ENCODE measurements around the gene HGF. TPM values are rescaled to one million over a fixed set of nuclear protein-coding genes. Genes with fewer than 3 reads are reported as not detected.

Gene HGF
- total and polyA plus RNA-seq, 10 of the 15 experiments (the other 5 are each of a cell fraction or from before 2014, with no cell fraction given): 0.10 to 1.7 (median 0.99) TPM

GRCh38 chr7:81684514-81685269 lies 85.2 kb downstream of the HGF start:
- BruUV-seq (replicated peaks): no TSS peak
- DNase-seq (ENCODE audit: low read depth, low spot score): peak; percentile 74
- H3K9me3 ChIP-seq (replicated peaks; ENCODE audit: control insufficient read depth, insufficient read depth, low read length): no peaks in the 10 kb centered on the region
- H3K27ac ChIP-seq (ENCODE audit: control insufficient read depth, insufficient read depth): no peak overlapping the region
- intact Hi-C loops (cut with micrococcal nuclease; ENCODE audit: unreplicated experiment): no loop called here
- 5% methylated on average over 2 of the region's 2 CpGs for WGBS (ENCODE audit: insufficient coverage, insufficient replicate concordance, low lambda C conversion rate, missing lambda C conversion rate)
- H3K79me2 ChIP-seq (ENCODE audit: control insufficient read depth, insufficient read depth, low read length): no peaks in the 10 kb centered on the region
- H3K9ac ChIP-seq (ENCODE audit: control insufficient read depth, insufficient read depth, low read length): no peak overlapping the region
- SMC1A ChIA-PET (ENCODE audit: uncharacterized antibody, unreplicated experiment): interaction anchor here (0.5 to 1.7 kb wide), 19 partner anchors 8 to 925 kb away, joined by 3 to 11 read pairs (median 5); no protein-coding TSS in a partner anchor
- H3K27me3 ChIP-seq (replicated peaks in 1 of 2; ENCODE audit: control insufficient read depth in 2 of 2, insufficient read depth in 2 of 2, low read length in 1 of 2): no peaks in the 10 kb centered on the region
- no peak overlapping the region for H3K4me2 ChIP-seq (ENCODE audit: control insufficient read depth, insufficient read depth)
- peak overlapping the region; percentile 19; the same call in 1 of the 2 replicates for H2AFZ ChIP-seq (ENCODE audit: control insufficient read depth, low read depth, low read length)
- no peaks in the 10 kb centered on the region for H3K36me3 ChIP-seq (ENCODE audit: control insufficient read depth in 2 of 2, insufficient read depth in 2 of 2, low read length in 1 of 2)
- CTCF ChIA-PET: interaction anchor here (0.6 to 1.3 kb wide), 5 partner anchors 9 to 31 kb away, joined by 3 to 4 read pairs (median 3); no protein-coding TSS in a partner anchor
- no peaks in the 10 kb centered on the region for H4K20me1 ChIP-seq (ENCODE audit: control insufficient read depth, insufficient read depth)
- H3K4me3 ChIP-seq: no peak overlapping the region
- RAD21 ChIA-PET (ENCODE audit: unreplicated experiment): interaction anchor here (0.8 to 1.7 kb wide), 14 partner anchors 8 to 913 kb away, joined by 3 to 19 read pairs (median 4); no protein-coding TSS in a partner anchor
- no peak for FAIRE-seq
- POLR2A ChIA-PET: interaction anchor here (0.6 to 1.1 kb wide), 5 partner anchors 8 to 68 kb away, joined by 3 to 6 read pairs (median 3); no protein-coding TSS in a partner anchor
- H3K4me1 ChIP-seq (ENCODE audit: control insufficient read depth, insufficient read depth, low read length): peaks cover 5% of the 10 kb centered on the region; the same call in 1 of the 2 replicates
- in situ Hi-C loops (cut with MboI): no loop called here
- peak; percentile 96 for ATAC-seq
- 0 out of 2 replicates have a peak, but pooled peaks have one; percentile 41 for TF ChIP-seq CHD2 (IDR thresholded peaks at IDR 0.05; ENCODE audit: borderline replicate concordance, low read depth, low read length)
- no peak for TF ChIP-seq ZBED1 (IDR thresholded peaks at IDR 0.05; ENCODE audit: borderline replicate concordance)
- no peak for TF ChIP-seq ZBTB11 (CRISPR knock-in tag; IDR thresholded peaks at IDR 0.05)
- TF ChIP-seq NKRF (conservative IDR thresholded peaks at IDR 0.05): no peak
- peak; percentile 90 for TF ChIP-seq SMAD1 (IDR thresholded peaks at IDR 0.05; ENCODE audit: low read depth, partially characterized antibody)
- no peak for TF ChIP-seq POU2F2 (IDR thresholded peaks at IDR 0.05; ENCODE audit: borderline replicate concordance, low read depth, low read length)
- no peak for TF ChIP-seq FOS (IDR thresholded peaks at IDR 0.05; ENCODE audit: borderline replicate concordance, extremely low read depth, insufficient read length)
- peak; percentile 87 for TF ChIP-seq DPF2 (IDR thresholded peaks at IDR 0.05)
- TF ChIP-seq BCL11A (IDR thresholded peaks at IDR 0.05; ENCODE audit: low read depth, low read length): peak; percentile 85
- no peak; the same call in 1 of the 2 replicates for TF ChIP-seq FOXM1 (IDR thresholded peaks at IDR 0.05; ENCODE audit: low read depth, low read length)
- no peak for TF ChIP-seq BMI1 (IDR thresholded peaks at IDR 0.05; ENCODE audit: borderline replicate concordance)
- TF ChIP-seq ATF2 (IDR thresholded peaks at IDR 0.05; ENCODE audit: low read length): 0 out of 2 replicates have a peak, but pooled peaks have one; percentile 44
- TF ChIP-seq CHD1 (IDR thresholded peaks at IDR 0.05; ENCODE audit: low read depth, low read length): no peak
- no peak for TF ChIP-seq HDAC2 (IDR thresholded peaks at IDR 0.05)
- no peak for TF ChIP-seq TARDBP (IDR thresholded peaks at IDR 0.05; ENCODE audit: borderline replicate concordance)

Data from GM12878 (cell line).